GM12892 (cell line): Measurements from ENCODE around the gene DAB1.

Experiments used
- DNase-seq: peaks from one replicate; pipeline ENCODE4 v3.0.0; 2011; ENCODE audit not compliant: insufficient read length
- FAIRE-seq: peaks from 2 replicates; lab custom pipeline; 2011; peaks lifted over from hg19 to GRCh38; lab: Jason Lieb, UNC
- POLR2A ChIP-seq: IDR thresholded peaks from 2 replicates; pipeline ENCODE4 v1.6.1; 2011; ENCODE audit warnings: low read depth, low read length, control low read depth
- POLR2AphosphoS5 ChIP-seq: IDR thresholded peaks from 2 replicates; pipeline ENCODE4 v1.6.1; 2011; ENCODE audit warnings: low read depth, low read length, control low read depth
- TAF1 ChIP-seq: IDR thresholded peaks from 2 replicates; pipeline ENCODE4 v1.6.1; 2011; ENCODE audit warnings: low read depth, mild to moderate bottlenecking, control low read depth, low read length, borderline replicate concordance

The DAB1 gene

DNA sequence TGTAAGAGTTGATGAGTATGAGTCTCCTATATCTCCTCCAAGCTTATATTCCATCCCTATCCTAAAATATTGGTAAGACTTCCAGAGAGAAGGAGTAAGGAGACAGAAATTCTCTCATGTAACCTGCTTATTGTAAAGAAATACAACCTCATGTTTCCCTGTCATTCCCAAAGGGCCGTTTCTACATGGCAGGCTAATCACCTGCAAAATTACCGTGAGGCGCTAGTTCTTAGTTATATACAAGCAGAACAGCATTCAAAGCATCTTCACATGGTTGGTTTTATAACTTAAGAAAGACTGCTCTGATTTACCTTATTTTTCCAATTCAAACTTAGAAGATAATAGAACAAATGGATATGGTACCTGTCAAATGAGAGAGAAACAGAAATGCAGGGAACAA lies 42.9 kb downstream of the DAB1 start:
- DNase-seq (no peak), FAIRE-seq (no peak)
- TF ChIP-seq TAF1: no peak
- TF ChIP-seq POLR2A: no peak
- no peak for TF ChIP-seq POLR2AphosphoS5

DNA sequence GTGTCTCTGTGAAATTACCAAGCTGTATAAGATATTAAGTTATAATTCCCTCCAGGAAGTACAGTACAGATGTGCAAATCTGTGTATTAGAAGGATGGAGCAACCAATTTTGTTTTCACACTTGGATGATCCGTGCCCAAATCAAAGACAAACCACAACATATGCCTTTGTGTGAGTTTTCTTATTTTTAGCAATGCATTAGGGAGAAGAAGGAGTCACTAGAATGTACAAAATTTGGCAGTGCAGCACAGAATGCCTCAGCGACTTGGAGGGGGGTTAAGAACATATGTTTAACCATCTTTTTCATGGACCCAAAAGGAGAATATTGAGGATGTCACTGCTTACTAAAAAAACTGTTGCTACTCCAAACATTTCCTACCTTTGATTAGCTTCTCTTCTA lies 45.3 kb downstream of the DAB1 start:
- DNase-seq: no peak
- no peak for TF ChIP-seq POLR2A
- no peak for TF ChIP-seq POLR2AphosphoS5
- no peak for TF ChIP-seq TAF1
- FAIRE-seq: no peak

DNA sequence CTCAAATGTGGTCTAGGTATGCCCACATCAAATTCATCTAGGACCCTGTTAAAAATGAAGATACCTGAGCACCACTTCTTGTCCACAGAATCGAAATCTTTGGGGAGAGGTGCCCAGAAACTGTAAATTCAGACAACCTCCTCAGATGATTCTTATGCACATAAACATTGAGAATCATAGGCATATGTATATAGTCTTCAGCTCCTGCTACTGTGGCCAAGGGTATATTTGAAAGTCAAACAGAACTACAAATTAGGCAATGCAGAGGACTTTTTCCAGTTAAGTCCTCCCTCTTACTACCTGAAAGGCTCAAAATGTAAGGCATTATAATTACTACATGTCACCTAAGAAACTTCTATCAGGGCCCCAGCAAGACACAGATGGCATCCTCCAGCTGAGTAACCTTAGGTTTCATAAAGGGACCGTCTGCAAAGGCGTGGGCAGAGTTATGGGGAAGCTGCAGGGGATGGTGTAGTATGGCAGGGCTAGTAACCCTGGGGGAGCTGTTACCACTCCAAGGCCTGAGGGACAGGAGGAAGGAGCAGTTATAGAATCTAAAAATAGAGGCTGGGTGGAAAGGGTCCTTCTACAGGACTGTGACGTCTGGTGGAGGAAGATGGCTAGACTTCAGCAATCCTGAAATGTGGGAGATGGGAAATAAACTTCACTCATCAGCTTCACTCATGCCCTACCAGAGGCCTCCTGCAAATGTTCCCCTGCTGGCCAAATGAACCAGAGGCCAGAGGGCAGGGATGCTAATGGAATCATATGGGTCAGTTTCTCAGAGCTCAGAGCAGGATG lies 46.3 kb downstream of the DAB1 start:
- no peak for FAIRE-seq
- DNase-seq: no peak
- TF ChIP-seq TAF1 (no peak), POLR2AphosphoS5 (no peak), POLR2A (no peak)

DNA sequence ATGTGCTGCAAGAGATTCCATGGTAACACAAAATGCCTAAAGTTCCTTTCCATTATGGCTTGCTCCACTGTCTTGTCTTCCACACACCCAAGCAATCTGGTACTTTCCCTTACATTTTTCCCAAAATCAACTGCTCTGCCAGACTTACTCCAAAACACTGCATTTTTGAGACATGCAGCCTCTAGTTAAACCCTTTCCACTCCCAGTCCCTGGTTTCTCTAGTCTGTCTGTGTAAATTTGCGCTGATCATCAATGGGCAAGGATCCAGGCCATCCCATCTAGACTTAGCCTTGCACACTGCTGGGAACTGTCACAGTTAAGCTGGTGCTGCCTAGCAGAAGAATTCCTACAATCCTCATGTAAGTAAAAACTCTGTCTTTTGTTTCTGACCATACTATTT lies 47.8 kb downstream of the DAB1 start:
- no peak for TF ChIP-seq TAF1
- no peak for TF ChIP-seq POLR2AphosphoS5
- TF ChIP-seq POLR2A: no peak
- DNase-seq (no peak), FAIRE-seq (no peak)

DNA sequence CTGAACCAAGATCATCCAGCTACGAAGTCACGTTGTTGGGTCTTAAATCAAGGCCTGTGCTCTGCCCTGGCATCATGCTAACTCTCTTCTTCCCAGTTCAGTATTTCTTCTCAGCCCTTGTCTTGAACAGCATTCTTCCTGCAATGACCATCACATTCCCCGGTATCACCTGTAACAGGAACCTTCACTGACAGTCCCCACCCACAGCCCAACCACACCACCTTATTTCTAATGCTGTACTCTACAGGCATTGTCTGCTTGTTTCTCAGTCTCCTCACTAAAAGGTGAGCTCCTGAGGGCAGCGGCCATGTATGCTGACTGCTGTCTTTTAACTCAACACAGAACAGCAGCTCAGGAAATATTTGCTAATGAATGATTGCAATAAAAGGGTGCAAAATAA lies 54.0 kb downstream of the DAB1 start:
- no peak for DNase-seq
- no peak for TF ChIP-seq TAF1
- TF ChIP-seq POLR2AphosphoS5: no peak
- TF ChIP-seq POLR2A: no peak
- FAIRE-seq: no peak

DNA sequence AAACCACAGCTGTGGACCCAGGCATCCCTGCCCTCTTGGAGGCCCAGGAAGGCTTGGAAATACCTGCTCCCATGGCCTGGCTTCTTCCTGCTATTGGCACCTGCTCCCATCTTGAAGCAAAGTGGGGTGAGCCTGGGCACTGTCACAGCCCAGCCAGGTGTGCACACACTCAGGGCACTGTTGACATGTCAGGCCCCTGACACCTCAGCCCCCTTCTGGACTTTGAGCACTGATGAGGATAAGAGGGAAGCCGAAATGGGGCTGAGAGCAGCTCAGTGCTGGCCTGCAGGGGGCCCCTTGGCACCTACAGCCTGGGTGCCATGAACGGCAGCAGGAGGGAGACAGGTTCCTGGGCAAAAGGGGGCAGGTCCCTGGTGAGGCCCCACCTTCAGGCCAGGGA lies 55.9 kb downstream of the DAB1 start:
- TF ChIP-seq POLR2AphosphoS5 (no peak), POLR2A (no peak), TAF1 (no peak)
- no peak for FAIRE-seq
- DNase-seq: no peak

DNA sequence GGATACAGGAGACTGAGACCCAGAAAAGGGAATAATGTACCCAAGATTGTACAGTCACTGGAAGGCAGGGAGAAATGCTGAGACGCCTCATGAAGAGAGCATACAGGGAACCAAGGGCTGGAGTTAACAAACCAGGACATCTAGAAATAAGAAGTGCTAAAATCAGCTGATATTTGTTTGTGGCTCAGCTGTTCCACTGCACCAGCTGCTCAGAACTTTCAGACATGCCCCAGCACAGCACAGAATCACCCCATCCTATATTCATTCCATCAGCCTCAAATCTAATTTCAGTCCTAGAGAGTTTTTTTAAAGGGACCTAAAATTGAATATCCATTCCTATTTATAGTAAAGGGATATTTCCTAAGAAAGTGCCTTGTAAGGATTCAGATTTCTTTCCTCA lies 60.2 kb downstream of the DAB1 start:
- no peak for DNase-seq
- TF ChIP-seq POLR2A (no peak), TAF1 (no peak), POLR2AphosphoS5 (no peak)
- FAIRE-seq: no peak

DNA sequence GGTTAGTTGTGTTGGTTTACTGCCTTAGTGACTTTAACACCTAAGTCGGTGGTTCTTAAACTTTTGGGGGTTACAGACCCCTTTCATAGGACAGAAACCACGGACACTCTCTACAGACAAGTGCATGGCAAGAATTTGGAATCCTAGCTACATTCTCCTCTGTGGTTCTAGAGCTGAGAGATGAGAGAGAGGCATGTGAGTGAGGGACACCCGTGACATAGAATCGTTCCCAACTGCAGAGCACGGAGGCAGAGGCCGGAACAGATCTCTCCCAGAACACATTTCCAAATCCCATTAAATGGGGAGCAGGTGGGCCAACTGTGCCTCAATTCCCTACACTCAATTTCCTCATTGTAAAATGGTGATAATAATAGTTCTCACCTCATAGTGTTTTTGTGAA lies 60.7 kb downstream of the DAB1 start:
- FAIRE-seq: no peak
- no peak for TF ChIP-seq POLR2AphosphoS5
- no peak for TF ChIP-seq TAF1

DNA sequence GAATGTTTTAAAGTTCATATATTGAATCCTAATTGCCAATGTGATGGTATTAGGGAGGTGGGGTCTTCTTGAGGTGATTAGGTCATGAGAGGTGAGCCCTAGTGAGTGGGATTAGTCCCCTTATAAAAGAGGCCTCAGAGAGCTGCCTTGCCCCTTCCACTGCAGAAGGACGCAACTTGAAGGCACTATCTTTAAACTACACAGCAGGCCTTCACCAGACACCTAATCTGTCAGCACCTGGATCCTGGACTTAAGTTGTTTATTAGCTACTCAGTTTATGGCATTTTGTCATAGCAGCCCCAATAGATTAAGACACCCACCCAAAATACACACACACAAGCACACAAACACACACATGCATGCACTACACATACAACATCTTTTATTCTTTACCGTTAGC lies 61.4 kb downstream of the DAB1 start:
- DNase-seq (no peak), FAIRE-seq (no peak)
- TF ChIP-seq POLR2AphosphoS5 (no peak), POLR2A (no peak), TAF1 (no peak)

More for the DNA sequence above, 60.7 kb downstream of the DAB1 start:
- DNase-seq: no peak

DNA sequence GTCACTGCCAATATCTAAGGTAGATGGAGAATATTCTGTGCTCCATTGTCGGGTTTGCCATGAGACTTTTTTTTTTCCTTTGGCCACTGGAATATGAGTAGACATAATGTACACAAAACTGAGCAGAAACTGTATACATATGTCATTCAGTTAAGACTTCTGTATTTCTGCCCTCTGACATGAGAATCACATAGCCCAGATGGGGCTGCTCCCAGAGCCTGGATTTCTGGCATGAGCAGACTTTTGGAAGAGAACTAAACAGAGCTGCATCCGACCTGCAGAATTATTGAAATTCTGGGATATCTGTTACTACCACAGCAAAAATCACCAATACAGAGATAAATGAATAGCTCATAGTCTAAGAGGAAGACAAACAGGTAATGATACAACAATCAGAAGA lies 62.3 kb downstream of the DAB1 start:
- DNase-seq: no peak
- FAIRE-seq: no peak

DNA sequence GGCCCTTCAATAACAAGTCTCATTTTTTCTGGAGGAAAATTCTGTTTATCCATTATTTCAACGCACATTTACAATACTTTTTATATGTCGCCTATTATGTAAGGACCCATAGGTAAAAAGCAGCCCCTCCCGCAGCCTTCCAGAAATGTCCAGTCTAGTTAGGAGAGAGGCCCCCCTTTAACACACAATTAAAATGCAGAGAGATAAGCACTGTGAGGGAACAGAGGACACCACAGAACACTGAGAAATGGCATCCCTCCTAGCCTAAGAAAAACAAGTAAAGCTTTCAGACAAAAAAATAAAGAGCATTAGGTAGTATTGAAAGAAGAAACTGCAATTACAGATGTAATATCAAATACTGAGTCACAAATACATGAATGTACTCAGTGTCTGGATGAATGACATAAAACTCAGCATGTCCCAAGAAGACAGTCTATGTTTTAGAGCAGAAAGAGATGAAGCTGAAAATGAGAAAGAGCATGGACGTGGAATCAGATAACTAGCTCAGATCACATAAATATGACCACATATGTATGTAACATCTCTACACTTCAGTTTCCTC lies 62.9 kb downstream of the DAB1 start:
- no peak for FAIRE-seq
- no peak for DNase-seq
- TF ChIP-seq TAF1: no peak
- no peak for TF ChIP-seq POLR2AphosphoS5
- no peak for TF ChIP-seq POLR2A

More for the DNA sequence above, 62.3 kb downstream of the DAB1 start:
- TF ChIP-seq POLR2AphosphoS5 (no peak), TAF1 (no peak), POLR2A (no peak)

DNA sequence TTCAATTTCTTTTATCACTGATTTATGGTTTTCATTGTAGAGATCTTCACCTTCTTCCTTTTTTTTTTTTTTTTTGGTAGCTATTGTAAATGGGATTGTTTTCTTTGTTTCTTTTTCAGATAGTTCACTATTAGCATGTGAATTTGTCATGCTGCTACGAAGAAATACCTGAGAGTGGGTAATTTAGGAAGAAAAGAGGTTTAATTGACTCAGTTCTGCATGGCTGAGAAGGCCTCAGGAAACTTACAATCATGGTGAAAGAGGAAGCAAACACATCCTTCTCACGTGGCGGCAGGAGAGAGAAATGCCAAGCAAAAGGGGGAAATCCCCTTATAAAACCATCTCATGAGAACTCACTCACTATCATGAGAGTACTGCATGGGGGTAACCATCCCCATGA lies 66.4 kb downstream of the DAB1 start:
- DNase-seq (no peak), FAIRE-seq (no peak)
- no peak for TF ChIP-seq POLR2AphosphoS5
- no peak for TF ChIP-seq TAF1
- no peak for TF ChIP-seq POLR2A
